ENCODE measurements around the gene TBC1D4.

Gene TBC1D4

DNA sequence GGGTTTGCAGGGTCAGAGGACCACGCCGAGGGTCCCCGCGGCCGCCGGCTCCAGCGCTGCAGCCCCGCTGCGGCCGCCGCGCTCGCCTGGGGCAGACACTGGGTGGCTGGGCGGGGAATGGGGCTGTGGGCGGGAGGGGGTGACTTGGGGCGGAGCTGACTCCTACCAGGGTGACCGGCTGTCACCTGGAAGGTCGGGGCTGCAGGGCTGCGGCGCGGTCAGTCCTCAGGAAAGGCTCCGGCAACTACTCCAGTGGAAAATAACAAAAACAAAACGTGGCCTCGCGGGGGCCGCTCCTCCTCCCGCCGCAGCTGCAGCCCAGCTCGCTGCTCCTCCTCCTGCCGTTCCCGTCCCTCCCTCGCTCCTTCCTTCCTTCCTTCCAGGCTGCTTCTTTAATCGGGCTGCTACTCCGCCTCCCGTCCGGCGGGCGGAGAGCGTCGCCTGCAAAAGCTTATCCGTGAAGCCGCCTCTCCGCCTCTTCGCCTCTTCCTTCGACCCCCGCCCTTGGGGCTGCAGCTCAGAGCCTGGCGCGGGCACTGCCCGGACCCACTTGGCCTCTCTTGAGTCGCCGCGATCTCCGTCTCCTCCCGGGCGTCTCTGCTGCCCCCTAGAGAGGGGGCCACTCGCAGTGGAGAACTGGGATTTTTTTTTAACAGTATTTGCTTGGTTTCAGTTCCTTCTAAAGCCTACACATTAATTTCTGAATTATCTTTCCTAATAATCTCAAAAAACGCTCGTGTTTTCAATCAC is at the start of gene TBC1D4:
Gene TBC1D4 (minus strand): TSS at position 100 of the 750 bp plus-strand sequence. CDS start 402 bp downstream, outside the sequence.
- peak; percentile 53 for DNase-seq (ENCODE audit: low spot score)

- no peak for DNase-seq (ENCODE audit: low spot score)
Measured at GRCh38 chr13:75530549-75530961, 48.6 kb upstream of the TBC1D4 start.

DNA sequence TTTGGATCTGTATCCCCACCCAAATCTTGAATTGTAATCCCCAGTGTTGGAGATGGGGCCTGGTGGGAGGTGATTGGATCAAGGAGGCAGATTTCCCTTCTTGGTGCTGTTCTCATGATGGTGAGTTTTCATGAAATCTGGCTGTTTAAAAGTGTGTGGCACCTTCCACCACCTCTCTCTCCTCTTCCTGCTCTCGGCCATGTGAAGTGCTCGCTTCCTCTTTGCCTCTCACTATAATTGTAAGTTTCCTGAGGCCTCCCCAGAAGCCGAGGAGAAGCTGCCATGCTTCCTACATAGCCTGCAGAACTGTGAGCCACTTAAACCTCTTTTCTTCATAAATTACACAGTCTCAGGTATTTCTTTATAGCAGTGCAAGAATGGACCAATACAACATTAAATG is 40.0 kb upstream of the TBC1D4 start:
- DNase-seq (ENCODE audit: low spot score): no peak

GRCh38 chr13:75518439-75519088 is 36.6 kb upstream of the TBC1D4 start:
- no peak for DNase-seq (ENCODE audit: low spot score)

DNA sequence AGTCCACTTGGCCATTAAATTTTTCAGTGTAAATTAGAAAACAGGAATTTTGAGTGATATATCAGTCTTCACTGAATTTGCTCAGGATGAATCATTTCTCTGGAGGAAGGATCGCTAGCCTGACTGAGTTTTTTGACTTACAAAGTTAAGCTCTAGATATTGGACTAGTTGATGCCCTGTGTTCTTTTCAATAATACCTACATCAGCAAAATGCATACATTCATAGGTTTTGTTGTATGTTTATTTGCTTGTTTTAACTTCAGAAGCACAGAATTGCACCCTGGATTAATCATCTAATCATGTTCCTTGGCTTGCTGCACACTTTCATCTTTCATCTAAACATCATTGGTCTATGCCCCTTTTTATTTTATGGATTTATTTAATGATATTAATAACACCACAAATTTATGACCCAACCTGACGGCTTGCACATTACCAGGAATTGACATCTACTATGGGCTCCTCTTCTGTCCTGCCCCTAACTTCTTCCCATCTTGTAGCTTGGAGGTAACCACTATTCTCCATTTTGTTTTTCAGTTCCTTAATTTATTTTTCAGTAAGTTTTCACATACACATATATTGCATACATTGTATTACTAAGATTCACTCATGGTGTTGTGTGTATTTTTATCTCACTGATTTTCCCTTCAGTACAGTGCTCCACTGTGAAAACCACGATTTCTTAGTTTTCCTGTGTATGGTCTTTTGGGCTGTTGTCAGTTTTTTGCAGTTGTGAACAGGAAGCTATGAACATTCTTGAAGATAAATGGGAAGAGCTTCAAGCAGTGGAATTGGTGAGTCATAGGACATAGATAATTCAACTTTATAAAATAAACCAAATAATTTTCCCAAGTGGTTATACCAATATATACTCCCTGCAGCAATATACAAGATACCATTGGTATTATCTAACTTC is 32.4 kb upstream of the TBC1D4 start:
- peak; percentile 35 for DNase-seq (ENCODE audit: low spot score)

GRCh38 chr13:75513271-75513670 is 31.3 kb upstream of the TBC1D4 start:
- no peak for DNase-seq (ENCODE audit: low spot score)

DNA sequence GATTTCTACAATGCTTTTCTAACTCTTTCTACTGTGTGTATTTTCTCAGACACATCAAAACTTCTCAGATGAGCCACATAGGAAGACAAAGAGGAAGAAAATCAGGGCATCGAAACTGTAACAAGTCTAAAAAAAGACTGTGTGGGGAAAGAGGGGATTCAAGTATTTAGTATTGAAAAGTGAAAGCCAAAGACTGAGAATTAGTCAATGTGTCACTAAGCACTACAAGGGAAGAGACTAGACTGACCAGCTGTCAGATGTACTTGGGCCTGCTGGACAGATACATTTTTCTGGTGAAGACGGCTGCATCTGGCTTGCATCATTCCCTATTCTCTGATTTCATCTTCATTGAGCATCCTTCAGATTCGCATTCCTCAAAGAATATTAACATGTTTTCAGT is 30.3 kb upstream of the TBC1D4 start:
- DNase-seq (ENCODE audit: low spot score): no peak

DNA sequence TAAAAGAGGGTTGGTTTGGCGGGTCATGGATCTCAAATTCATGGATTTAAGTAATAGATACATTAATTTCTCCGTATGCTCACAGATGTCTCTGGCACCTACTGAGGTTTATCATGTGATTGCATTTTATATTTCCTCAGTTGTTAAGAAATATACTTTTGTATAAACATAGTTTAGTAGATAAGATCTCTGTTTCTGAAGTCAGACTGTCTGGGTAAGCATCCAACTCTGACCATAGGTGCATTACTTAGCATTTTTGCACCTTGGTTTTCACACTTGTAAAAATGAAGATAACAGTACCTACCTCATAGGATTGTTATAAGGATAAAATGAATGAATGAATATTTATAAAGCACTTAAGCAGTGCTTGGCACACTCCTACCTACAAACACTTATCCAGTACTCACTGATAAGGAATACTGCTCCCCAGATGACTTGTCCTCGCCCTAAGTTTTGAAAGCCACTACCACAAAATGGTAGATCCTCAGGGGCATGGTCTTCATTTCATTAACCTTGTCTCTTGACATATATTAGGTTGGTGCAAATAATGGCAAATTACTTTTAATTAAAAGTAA is 29.2 kb upstream of the TBC1D4 start:
- no peak for DNase-seq (ENCODE audit: low spot score)

DNA sequence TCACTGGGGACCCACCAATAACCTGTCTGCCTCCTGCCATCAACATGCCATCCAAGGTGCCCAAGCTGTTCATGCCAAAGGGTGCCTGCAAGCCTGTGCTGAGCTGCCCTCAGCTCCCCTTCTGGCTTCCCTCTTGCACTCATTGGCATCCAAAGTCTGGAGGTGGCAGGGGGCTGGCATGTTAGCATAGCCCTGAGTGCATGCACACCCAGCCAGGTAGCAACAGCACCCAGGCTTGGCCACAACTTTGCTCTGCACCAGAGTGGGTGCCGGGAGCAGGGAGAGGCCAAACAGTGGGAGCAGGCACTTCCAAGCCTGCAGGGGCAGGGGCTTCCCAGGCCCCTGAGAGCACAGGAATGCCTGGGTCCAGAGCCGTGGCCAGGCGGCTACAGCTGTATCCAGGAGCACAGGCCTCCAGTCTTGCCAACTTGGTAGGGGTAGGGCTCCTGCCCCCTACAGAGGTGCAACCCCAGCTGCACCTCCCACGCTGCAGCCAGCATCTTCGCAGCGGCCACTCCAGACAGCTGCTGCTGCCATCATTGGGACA is 26.1 kb upstream of the TBC1D4 start:
- DNase-seq (ENCODE audit: low spot score): no peak

DNA sequence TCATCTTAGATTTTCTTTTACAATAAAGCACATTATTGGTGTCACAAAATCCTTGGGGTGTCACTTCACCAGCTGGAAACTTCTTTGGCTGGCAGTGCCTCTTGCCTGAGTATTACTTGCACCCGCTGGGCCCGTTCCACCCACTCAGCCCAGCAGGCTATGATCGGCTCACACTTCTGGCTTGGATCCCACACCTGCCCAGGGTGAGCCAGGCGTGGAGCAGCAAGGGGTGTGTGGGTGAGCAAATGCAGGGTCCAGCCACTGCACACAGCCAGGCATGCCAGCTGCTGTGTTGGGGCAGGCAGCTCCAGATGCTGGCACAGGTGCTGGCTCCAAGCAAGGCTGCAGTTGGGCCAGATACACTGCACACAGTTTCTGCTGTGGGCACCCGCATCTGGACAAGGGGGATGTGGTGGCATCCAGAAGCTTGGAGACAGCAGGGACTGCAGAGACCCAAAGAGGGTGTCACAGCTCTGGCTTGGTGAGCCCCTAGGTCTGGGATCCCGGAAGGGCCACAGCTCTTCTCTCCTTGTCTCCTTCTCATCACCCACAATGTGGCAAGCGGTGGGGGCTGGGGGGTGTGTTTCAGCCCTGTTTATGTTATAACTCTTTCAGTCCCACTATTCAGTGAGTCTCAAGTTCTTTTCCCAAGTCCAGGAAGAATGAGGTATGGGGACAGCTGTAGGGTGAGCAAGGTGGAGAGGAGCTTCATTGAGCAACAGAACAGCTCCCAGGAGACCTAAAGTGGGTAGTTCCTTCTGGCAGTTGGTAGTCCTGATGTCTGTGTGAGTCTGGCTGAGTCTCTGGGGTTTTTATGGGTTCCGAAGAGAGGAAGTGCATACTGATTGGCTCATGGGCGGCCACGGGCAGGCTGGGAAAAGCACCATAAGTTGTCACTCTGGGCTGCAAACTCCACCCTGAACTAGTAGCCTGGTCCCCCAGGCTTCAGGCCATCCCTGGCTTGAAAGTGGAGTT is 25.3 kb upstream of the TBC1D4 start:
- DNase-seq (ENCODE audit: low spot score): no peak

GRCh38 chr13:75506018-75506417 is 24.0 kb upstream of the TBC1D4 start:
- DNase-seq (ENCODE audit: low spot score): no peak

DNA sequence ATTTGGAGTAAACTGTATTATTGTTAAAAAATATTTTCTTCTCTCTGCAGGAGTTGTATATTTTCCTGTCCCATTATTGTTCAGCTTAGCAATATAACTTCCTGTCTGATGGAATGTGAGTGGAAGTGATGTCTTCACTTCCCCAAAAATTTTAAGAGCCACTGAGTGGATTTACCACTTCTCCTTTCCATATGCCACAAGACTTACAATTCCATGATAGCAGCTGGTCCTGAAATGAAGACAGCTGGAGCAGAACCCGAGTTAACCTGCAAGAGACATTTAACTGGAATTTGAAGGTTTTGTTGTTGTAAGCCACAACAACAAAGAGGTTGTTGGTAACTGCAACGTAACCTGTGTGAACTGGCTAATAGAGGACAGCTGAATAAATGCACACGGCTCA is 23.4 kb upstream of the TBC1D4 start:
- no peak for DNase-seq (ENCODE audit: low spot score)

- no peak for DNase-seq (ENCODE audit: low spot score)
Measured at GRCh38 chr13:75495938-75496337, 14.0 kb upstream of the TBC1D4 start.

DNA sequence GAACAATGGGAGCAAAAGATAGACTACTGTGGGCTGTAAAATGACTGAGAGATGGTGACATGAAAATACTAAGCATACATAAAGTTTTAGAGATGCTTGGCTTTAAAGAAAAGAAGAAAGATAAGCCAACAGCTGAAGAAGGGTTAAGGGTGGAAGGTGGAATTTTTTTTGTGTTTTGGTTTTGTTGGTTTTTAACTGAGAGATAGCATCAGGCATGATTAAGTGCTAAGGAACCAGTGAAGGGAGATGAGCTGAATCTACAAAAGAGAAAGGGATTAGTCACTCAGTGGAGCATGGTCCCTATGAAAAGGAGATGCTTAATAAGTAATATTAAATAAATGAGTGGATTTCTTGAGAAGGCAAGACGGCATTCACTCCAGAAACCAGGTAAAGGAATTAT is 12.5 kb upstream of the TBC1D4 start:
- DNase-seq (ENCODE audit: low spot score): no peak

GRCh38 chr13:75493156-75493555 is 11.2 kb upstream of the TBC1D4 start:
- no peak for DNase-seq (ENCODE audit: low spot score)

GRCh38 chr13:75492389-75492788 is 10.4 kb upstream of the TBC1D4 start:
- no peak for DNase-seq (ENCODE audit: low spot score)

DNA sequence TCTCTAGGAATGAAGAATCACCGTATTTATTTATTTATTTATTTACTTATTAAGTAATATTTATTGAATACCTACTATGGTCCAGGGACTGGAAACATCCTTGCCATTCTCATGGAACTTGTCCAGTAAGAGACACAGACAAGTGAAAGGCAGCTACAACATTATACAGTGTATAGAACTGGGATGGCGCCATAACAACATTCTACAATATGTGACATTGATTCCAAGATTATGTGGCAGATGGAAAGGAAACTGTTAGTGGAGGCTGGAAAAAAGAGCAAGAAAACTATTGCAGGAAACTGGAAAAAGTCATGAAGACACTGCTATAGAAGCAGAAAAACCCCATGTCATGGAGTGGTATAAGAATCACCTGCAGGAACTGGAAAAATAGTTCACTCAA is 9.4 kb upstream of the TBC1D4 start:
- DNase-seq (ENCODE audit: low spot score): no peak

- DNase-seq (ENCODE audit: low spot score): no peak
Measured at GRCh38 chr13:75489502-75490263, 7.7 kb upstream of the TBC1D4 start.

- DNase-seq (ENCODE audit: low spot score): peak; percentile 20
Measured at GRCh38 chr13:75486146-75487062, 4.4 kb upstream of the TBC1D4 start.
